ENCODE measurements around the gene ADRA2C.

ADRA2C gene

DNA sequence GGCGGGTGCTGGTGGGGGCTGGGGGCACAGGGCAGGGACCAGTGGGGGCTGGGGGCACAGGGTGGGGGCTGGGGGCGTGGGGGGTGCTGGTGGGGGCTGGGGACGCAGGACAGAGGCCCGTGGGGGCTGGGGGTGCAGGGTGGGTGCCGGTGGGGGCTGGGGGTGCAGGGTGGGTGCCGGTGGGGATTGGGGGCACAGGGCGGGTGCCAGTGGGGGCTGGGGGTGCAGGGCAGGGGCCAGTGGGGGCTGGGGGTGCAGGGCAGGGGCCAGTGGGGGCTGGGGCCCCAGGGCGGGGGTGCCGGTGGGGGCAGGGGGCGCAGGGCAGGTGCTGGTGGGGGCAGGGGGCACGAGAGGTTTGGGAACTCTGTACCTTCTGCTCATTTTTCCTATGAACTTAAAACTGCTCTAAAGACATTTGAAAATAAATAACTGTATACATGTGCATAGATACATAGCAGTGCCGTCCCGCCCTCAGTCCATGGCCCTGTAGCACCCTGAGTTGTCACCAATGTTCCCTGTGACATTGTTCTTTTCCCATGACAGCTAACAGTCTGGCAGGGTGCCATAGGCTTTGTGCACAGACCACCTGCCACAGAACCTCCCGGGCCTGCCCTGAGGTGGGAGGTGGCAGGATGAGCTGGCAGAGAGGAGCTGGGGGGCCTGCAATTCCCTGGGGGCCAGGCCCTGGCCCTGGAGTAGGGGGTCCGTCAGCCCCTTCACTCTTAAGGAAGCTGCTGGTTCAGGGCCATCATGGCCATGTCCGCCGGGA lies 35.6 kb upstream of the ADRA2C start:
- Histone ChIP-seq H3K18ac (ENCODE audit: low read depth in 1 of 2, low read length in 2 of 2) (no peak overlapping the region), H3K4me3 (ENCODE audit: insufficient read depth in 1 of 2, low read depth in 1 of 2, low read length in 2 of 2) (no peak overlapping the region), H3K9ac (ENCODE audit: low read length) (no peak overlapping the region), H3K36me3 (ENCODE audit: control insufficient read depth in 1 of 2, insufficient read depth in 2 of 2, low read depth in 1 of 2, low read length in 2 of 2) (no peaks in the 10 kb centered on the region), H4K8ac (ENCODE audit: low read length) (no peak overlapping the region), H4K91ac (ENCODE audit: low read length) (no peak overlapping the region), H3K27me3 (ENCODE audit: control insufficient read depth in 1 of 2, insufficient read depth in 1 of 2, low read length in 2 of 2) (peaks cover 29 to 72% of the 10 kb centered on the region in 2 experiments), H3K23ac (ENCODE audit: low read length in 2 of 2) (no peak overlapping the region), H2BK120ac (ENCODE audit: low read depth, low read length) (no peak overlapping the region), H3K9me3 (ENCODE audit: control insufficient read depth, low read length) (peaks cover 2% of the 10 kb centered on the region), H2BK12ac (ENCODE audit: low read length in 2 of 2) (no peak overlapping the region), H2BK5ac (ENCODE audit: low read depth, low read length, poor library complexity, severe bottlenecking) (no peak overlapping the region), H2AFZ (ENCODE audit: low read depth, low read length) (no peak overlapping the region), H3K27ac (ENCODE audit: low read length, poor library complexity, severe bottlenecking) (no peak overlapping the region), H3K14ac (ENCODE audit: low read length in 2 of 2) (no peak overlapping the region), H3K4me1 (ENCODE audit: control insufficient read depth, insufficient read depth, low read depth, low read length) (peaks cover 7% of the 10 kb centered on the region), H2AK5ac (ENCODE audit: low read length, severe bottlenecking) (no peak overlapping the region), H3K4me2 (ENCODE audit: low read length, poor library complexity, severe bottlenecking) (no peak overlapping the region), H3K79me1 (replicated peaks; ENCODE audit: low read length, poor library complexity, severe bottlenecking) (no peaks in the 10 kb centered on the region), H2BK15ac (ENCODE audit: low read depth, poor library complexity, severe bottlenecking) (peak overlapping the region; percentile 23), H3K4ac (ENCODE audit: low read depth in 1 of 2, low read length in 2 of 2) (no peak overlapping the region)
- no peak for DNase-seq
- 93% methylated on average over 6 of the region's 17 CpGs for WGBS

DNA sequence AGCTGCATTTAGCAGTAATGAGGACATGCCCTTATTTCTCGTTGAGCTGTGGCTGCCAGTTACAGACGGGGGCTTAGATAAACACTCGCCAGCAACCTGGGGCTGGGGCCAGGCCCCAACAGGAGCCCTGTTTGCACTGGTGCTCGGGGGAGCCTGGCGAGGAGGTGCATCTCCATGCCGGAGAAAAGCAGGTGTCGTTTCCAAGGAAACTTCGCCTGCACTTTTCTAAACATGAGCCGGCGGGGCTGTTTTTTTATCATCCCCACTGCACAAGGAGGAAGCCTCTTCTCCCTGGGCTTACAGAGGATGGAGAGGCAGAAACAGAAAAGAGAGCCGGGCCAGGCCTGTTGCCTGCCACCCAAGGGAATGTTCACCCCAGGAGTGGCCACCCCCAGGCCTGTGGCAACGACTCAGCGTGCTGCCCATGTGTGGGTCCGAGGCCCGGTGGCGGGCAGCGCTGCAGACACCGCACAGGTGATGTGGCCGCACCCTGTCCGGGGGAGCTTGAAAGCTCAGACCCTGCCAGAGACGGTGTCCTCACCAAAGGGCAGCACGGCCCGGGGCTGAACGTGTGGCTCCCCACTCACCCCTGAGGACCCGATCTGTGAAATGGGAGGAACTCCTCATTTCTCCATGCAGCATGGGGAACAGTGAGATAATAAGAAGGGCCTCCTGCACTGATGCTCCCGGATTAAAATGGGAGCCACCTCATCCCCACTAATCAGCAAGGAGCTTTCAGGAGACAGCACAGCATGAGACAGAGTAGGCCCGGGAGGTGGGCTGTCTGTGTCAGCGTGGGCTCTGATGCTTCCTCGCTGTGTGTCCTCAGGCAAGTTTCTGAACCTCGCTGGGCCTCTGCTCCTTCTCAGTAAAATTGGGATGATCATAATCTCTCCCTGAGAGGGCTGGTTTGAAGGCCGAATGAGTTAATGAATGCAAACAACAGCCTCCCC lies 33.8 kb upstream of the ADRA2C start:
- Histone ChIP-seq H2BK5ac (ENCODE audit: low read depth, low read length, poor library complexity, severe bottlenecking) (no peak overlapping the region), H3K23ac (ENCODE audit: low read length in 2 of 2) (no peak overlapping the region), H2AK5ac (ENCODE audit: low read length, severe bottlenecking) (no peak overlapping the region), H2BK12ac (ENCODE audit: low read length in 2 of 2) (no peak overlapping the region), H3K79me1 (replicated peaks; ENCODE audit: low read length, poor library complexity, severe bottlenecking) (no peaks in the 10 kb centered on the region), H3K9ac (ENCODE audit: low read length) (no peak overlapping the region), H4K91ac (ENCODE audit: low read length) (no peak overlapping the region), H3K9me3 (ENCODE audit: control insufficient read depth, low read length) (peaks cover 10% of the 10 kb centered on the region), H3K18ac (ENCODE audit: low read depth in 1 of 2, low read length in 2 of 2) (no peak overlapping the region), H2BK120ac (ENCODE audit: low read depth, low read length) (no peak overlapping the region), H3K36me3 (ENCODE audit: control insufficient read depth in 1 of 2, insufficient read depth in 2 of 2, low read depth in 1 of 2, low read length in 2 of 2) (no peaks in the 10 kb centered on the region), H4K8ac (ENCODE audit: low read length) (no peak overlapping the region), H3K4me3 (ENCODE audit: insufficient read depth in 1 of 2, low read depth in 1 of 2, low read length in 2 of 2) (no peak overlapping the region), H2AFZ (ENCODE audit: low read depth, low read length) (no peak overlapping the region), H2BK15ac (ENCODE audit: low read depth, poor library complexity, severe bottlenecking) (no peak overlapping the region), H3K27ac (ENCODE audit: low read length, poor library complexity, severe bottlenecking) (no peak overlapping the region), H3K14ac (ENCODE audit: low read length in 2 of 2) (no peak overlapping the region), H3K4me2 (ENCODE audit: low read length, poor library complexity, severe bottlenecking) (no peak overlapping the region), H3K4ac (ENCODE audit: low read depth in 1 of 2, low read length in 2 of 2) (no peak overlapping the region), H3K4me1 (ENCODE audit: control insufficient read depth, insufficient read depth, low read depth, low read length) (peaks cover 7% of the 10 kb centered on the region), H3K27me3 (ENCODE audit: control insufficient read depth in 1 of 2, insufficient read depth in 1 of 2, low read length in 2 of 2) (peaks cover 27 to 72% of the 10 kb centered on the region in 2 experiments)
- WGBS, result 83% methylated on average over 30 of the region's 31 CpGs
- DNase-seq, result no peak

DNA sequence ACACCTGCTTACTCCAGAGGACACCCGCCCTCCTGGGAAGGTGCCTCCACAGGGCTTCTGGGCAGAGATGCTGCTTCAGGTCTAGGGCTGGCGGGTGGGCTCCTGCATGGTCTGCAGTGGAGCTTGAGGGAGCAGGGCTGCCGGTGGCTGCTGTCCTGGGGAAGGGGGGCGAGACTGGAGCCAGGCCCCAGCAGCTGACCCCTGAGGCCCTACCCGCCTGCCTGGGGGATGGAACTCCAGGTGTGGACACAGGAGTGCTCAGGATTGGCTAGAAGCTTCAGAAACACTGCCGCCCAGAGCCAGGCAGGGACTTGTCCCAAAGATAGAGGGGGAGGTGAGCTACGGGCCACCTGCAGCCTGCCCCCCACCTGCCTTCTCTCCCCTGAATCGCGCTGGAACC lies 33.0 kb upstream of the ADRA2C start:
- Histone ChIP-seq H2BK15ac (ENCODE audit: low read depth, poor library complexity, severe bottlenecking) (no peak overlapping the region), H3K4me2 (ENCODE audit: low read length, poor library complexity, severe bottlenecking) (no peak overlapping the region), H3K9ac (ENCODE audit: low read length) (no peak overlapping the region), H3K27ac (ENCODE audit: low read length, poor library complexity, severe bottlenecking) (no peak overlapping the region), H3K36me3 (ENCODE audit: control insufficient read depth in 1 of 2, insufficient read depth in 2 of 2, low read depth in 1 of 2, low read length in 2 of 2) (no peaks in the 10 kb centered on the region), H3K14ac (ENCODE audit: low read length in 2 of 2) (no peak overlapping the region), H3K4me3 (ENCODE audit: insufficient read depth in 1 of 2, low read depth in 1 of 2, low read length in 2 of 2) (no peak overlapping the region), H2BK12ac (ENCODE audit: low read length in 2 of 2) (no peak overlapping the region), H3K23ac (ENCODE audit: low read length in 2 of 2) (no peak overlapping the region), H2AK5ac (ENCODE audit: low read length, severe bottlenecking) (no peak overlapping the region), H4K91ac (ENCODE audit: low read length) (no peak overlapping the region), H3K79me1 (replicated peaks; ENCODE audit: low read length, poor library complexity, severe bottlenecking) (no peaks in the 10 kb centered on the region), H3K4ac (ENCODE audit: low read depth in 1 of 2, low read length in 2 of 2) (no peak overlapping the region), H2BK5ac (ENCODE audit: low read depth, low read length, poor library complexity, severe bottlenecking) (no peak overlapping the region), H2BK120ac (ENCODE audit: low read depth, low read length) (no peak overlapping the region), H3K27me3 (ENCODE audit: control insufficient read depth in 1 of 2, insufficient read depth in 1 of 2, low read length in 2 of 2) (peaks cover 27 to 75% of the 10 kb centered on the region in 2 experiments), H2AFZ (ENCODE audit: low read depth, low read length) (no peak overlapping the region), H3K9me3 (ENCODE audit: control insufficient read depth, low read length) (peaks cover 10% of the 10 kb centered on the region), H4K8ac (ENCODE audit: low read length) (no peak overlapping the region), H3K18ac (ENCODE audit: low read depth in 1 of 2, low read length in 2 of 2) (no peak overlapping the region), H3K4me1 (ENCODE audit: control insufficient read depth, insufficient read depth, low read depth, low read length) (peaks cover 2% of the 10 kb centered on the region)
- WGBS, result 60% methylated on average over 7 of the region's 9 CpGs
- no peak for DNase-seq

DNA sequence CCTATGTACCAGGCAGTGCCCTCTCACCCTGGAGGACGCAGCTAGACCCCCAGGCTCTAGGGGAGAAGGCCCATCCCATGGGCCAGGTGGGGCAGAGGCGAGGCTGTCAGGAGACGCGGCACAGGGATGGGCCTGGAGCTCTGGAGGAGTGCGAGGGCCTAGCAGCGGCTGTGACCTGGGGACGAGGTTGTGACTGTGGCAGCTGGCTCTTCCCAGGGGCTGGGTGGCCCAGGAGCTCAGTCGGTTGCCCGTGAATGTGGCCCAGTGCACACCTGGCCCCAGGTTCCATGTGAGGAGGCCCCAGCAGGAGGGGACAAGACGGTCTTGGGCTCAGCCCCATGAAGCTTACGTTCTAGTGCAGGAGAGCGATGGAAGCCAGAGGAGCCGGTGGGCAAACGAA lies 31.0 kb upstream of the ADRA2C start:
- Histone ChIP-seq H4K91ac (ENCODE audit: low read length) (no peak overlapping the region), H3K18ac (ENCODE audit: low read depth in 1 of 2, low read length in 2 of 2) (no peak overlapping the region), H2BK5ac (ENCODE audit: low read depth, low read length, poor library complexity, severe bottlenecking) (no peak overlapping the region), H3K36me3 (ENCODE audit: control insufficient read depth in 1 of 2, insufficient read depth in 2 of 2, low read depth in 1 of 2, low read length in 2 of 2) (no peaks in the 10 kb centered on the region), H3K27ac (ENCODE audit: low read length, poor library complexity, severe bottlenecking) (no peak overlapping the region), H3K4me2 (ENCODE audit: low read length, poor library complexity, severe bottlenecking) (no peak overlapping the region), H3K9me3 (ENCODE audit: control insufficient read depth, low read length) (peaks cover 10% of the 10 kb centered on the region), H2BK12ac (ENCODE audit: low read length in 2 of 2) (no peak overlapping the region), H2AK5ac (ENCODE audit: low read length, severe bottlenecking) (no peak overlapping the region), H3K27me3 (ENCODE audit: control insufficient read depth in 1 of 2, insufficient read depth in 1 of 2, low read length in 2 of 2) (peaks cover 21 to 58% of the 10 kb centered on the region in 2 experiments), H3K4me1 (ENCODE audit: control insufficient read depth, insufficient read depth, low read depth, low read length) (no peaks in the 10 kb centered on the region), H2AFZ (ENCODE audit: low read depth, low read length) (no peak overlapping the region), H4K8ac (ENCODE audit: low read length) (no peak overlapping the region), H3K79me1 (replicated peaks; ENCODE audit: low read length, poor library complexity, severe bottlenecking) (no peaks in the 10 kb centered on the region), H3K4me3 (ENCODE audit: insufficient read depth in 1 of 2, low read depth in 1 of 2, low read length in 2 of 2) (no peak overlapping the region), H2BK15ac (ENCODE audit: low read depth, poor library complexity, severe bottlenecking) (no peak overlapping the region), H2BK120ac (ENCODE audit: low read depth, low read length) (no peak overlapping the region), H3K4ac (ENCODE audit: low read depth in 1 of 2, low read length in 2 of 2) (no peak overlapping the region), H3K14ac (ENCODE audit: low read length in 2 of 2) (no peak overlapping the region), H3K23ac (ENCODE audit: low read length in 2 of 2) (no peak overlapping the region), H3K9ac (ENCODE audit: low read length) (no peak overlapping the region)
- 81% methylated on average over 14 of the region's 14 CpGs for WGBS
- no peak for DNase-seq

All from mesenchymal stem cell (in vitro differentiated cells and primary cell).